ENCODE measurements around the gene PODN. TPM values are rescaled to one million over a fixed set of nuclear protein-coding genes. Genes with fewer than 3 reads are reported as not detected.
A peak's percentile ranks its signal among the peaks of the same experiment; 100 is the strongest.

PODN gene
- total RNA-seq, 4 donors from 2014 or later: 209 to 1,182 (median 700) TPM

DNA sequence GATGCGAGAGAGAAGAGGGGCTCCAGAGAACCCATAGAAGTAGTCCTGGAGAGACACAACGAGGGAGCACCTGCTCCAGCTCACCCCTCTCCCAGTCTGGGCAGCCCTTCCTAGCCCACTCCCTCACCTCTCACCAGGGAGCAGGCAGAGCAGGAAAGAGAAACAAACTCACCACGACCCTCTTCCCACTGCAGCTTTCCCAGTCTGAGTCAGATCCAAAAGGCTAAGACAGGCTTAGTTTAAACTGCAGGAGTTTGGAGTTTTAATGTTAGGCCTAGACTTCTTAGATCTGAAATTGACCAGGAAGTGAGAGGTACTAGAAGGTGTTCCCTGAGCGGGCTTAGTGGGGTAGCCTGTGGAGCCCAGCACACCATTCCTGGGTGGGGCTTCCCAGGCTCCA lies 50.8 kb downstream of the PODN start:
- Histone ChIP-seq H3K27me3 (no peaks in the 10 kb centered on the region), H3K4me1 (peaks cover 0 to 52% (median 9%) of the 10 kb centered on the region in 4 donors), H3K27ac (peak overlapping the region in 1 of 4 donors; percentile 39), H3K9me3 (peaks cover 0 to 7% (median 0%) of the 10 kb centered on the region in 4 donors), H3K36me3 (no peaks in the 10 kb centered on the region), H3K4me3 (no peak overlapping the region)
- DNase-seq (ENCODE audit: low spot score in 2 of 2): no peak
- 77% methylated on average over 4 of the region's 4 CpGs for WGBS, 2 donors
- TF ChIP-seq, protein P1, sequence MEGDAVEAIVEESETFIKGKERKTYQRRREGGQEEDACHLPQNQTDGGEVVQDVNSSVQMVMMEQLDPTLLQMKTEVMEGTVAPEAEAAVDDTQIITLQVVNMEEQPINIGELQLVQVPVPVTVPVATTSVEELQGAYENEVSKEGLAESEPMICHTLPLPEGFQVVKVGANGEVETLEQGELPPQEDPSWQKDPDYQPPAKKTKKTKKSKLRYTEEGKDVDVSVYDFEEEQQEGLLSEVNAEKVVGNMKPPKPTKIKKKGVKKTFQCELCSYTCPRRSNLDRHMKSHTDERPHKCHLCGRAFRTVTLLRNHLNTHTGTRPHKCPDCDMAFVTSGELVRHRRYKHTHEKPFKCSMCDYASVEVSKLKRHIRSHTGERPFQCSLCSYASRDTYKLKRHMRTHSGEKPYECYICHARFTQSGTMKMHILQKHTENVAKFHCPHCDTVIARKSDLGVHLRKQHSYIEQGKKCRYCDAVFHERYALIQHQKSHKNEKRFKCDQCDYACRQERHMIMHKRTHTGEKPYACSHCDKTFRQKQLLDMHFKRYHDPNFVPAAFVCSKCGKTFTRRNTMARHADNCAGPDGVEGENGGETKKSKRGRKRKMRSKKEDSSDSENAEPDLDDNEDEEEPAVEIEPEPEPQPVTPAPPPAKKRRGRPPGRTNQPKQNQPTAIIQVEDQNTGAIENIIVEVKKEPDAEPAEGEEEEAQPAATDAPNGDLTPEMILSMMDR (IDR thresholded peaks at IDR 0.05): no peak
- TF ChIP-seq EP300 (IDR thresholded peaks at IDR 0.05): no peak
- TF ChIP-seq POLR2A (IDR thresholded peaks at IDR 0.05): no peak

DNA sequence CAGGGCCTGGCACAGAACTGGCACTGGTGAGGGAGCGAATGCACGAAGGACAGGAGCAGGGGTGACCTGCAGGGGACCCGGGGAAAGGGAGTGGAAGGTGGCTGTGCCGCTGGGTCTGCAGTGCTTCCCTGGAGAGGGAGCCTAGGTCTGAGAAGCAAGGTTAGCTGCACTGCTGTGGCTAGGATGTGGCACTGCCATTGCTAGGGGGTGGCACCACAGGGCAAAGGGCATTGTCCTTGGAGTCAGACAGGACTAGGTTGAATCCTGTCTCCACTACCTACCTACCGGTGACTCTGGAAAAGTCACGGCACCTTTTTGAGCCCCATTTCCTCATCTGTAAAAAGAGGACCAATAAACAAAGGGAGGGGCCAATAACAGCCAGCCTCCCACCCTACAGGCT lies 52.1 kb downstream of the PODN start:
- TF ChIP-seq, protein P1 (IDR thresholded peaks at IDR 0.05): no peak
- no peak for TF ChIP-seq EP300 (IDR thresholded peaks at IDR 0.05)
- 91 to 97% methylated on average over 6 of the region's 6 CpGs for WGBS, 2 donors
- H3K4me3 ChIP-seq: no peak overlapping the region
- no peak for DNase-seq (ENCODE audit: low spot score in 2 of 2)
- H3K27me3 ChIP-seq: no peaks in the 10 kb centered on the region
- H3K36me3 ChIP-seq: no peaks in the 10 kb centered on the region
- peaks cover 0 to 46% (median 9%) of the 10 kb centered on the region in 4 donors for H3K4me1 ChIP-seq
- H3K27ac ChIP-seq: peak overlapping the region in 1 of 4 donors; percentile 57
- H3K9me3 ChIP-seq: peaks cover 0 to 7% (median 0%) of the 10 kb centered on the region in 4 donors

DNA sequence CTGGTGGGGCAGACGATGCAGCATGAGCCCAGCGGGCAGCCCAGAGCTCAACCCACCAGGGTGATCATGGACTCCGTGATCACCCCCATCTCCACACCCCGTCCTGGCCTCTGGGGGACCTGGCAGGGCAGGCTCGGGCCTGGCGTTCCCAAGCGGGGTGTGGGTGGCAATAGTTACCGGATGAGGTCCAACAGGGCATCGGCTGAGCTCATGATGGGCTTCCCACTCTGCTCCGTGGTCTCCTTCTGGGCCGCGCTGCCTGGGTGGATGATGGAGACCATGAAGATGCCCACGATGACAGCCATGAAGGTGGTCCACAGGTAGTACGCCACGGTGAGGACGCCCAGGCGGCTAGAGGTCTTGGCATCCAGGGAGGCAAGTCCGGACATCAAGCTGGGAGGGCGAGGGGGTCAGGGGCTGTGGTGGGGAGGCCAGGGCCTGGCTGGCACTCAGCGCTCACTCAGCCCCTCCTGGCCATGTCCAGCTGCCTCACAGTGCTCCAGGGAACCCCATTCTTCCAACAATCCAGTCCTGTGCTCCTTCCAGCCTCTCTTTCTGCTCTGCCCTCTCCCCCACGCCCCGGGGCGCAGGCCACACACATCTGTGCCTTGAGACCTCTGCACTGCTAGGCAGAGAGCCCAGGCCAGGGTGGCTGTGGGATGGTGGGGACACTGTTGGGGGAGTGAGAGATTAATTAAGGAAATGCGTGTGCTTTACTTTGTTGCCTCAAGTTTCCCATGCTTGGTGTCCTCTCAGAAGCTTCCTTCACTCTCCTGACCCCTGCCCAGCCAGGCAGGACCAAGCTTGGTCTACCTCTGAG lies 52.8 kb downstream of the PODN start:
- no peaks in the 10 kb centered on the region for H3K36me3 ChIP-seq
- H3K4me3 ChIP-seq: no peak overlapping the region
- DNase-seq (ENCODE audit: low spot score in 2 of 2): no peak
- WGBS, 2 donors: 80 to 84% methylated on average over 19 to 24 of the region's 24 CpGs
- H3K9me3 ChIP-seq: peaks cover 0 to 7% (median 0%) of the 10 kb centered on the region in 4 donors
- TF ChIP-seq EP300 (IDR thresholded peaks at IDR 0.05) (no peak), POLR2A (IDR thresholded peaks at IDR 0.05) (no peak)
- TF ChIP-seq, protein P1 (IDR thresholded peaks at IDR 0.05): no peak
- H3K4me1 ChIP-seq: peaks cover 0 to 41% (median 6%) of the 10 kb centered on the region in 4 donors
- H3K27me3 ChIP-seq: no peaks in the 10 kb centered on the region
- peak overlapping the region in 3 of 4 donors; percentile 15 to 57 (median 43) for H3K27ac ChIP-seq

DNA sequence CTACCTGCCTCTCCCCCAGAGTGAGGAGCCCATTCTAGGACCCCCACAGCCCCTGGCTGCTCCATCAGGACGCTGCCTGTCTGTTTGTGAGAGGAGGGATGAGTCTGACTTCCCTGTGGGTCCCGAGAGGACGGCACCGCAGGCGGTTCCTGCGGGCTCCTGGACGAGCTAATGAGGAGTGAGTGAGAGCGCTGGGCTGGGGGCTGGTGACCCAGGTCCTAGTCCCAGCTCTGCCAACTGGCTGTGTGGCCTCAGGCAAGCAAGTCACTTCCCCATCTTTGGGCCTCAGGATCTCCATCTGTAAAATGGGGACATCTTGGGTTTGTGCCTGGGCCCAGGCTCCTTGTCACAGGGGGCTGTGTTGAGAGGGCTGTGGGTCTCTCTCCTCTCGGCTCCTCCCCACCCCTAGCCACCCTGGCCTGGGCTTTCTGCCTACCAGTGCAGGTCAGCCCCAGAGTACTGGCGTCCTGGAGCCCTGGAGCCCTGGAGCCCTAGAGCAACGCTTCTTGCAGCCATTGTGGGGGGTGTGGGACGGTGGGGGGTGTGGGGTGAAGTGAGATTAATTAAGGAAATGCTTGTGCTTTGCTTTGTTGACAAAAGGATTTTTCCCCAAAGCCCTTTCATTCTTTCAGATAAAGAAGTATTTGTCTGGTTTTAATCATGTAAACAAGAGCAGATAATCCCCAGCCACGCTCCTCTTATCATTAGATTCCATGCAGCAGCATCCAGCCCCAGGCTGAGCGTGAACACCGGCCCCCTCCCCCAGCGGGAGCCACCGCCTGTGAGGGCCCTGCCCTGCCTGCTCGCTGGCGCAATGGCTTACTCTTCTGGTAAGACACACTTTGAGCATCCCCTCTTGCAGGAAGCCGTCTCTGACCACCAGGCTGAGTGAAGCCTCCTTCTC lies 53.6 kb downstream of the PODN start:
- no peak for DNase-seq (ENCODE audit: low spot score in 2 of 2)
- Histone ChIP-seq H3K4me1 (peaks cover 0 to 41% (median 3%) of the 10 kb centered on the region in 4 donors), H3K4me3 (no peak overlapping the region), H3K27ac (peak overlapping the region in 2 of 4 donors; percentile 15 to 57), H3K27me3 (no peaks in the 10 kb centered on the region), H3K9me3 (peaks cover 0 to 7% (median 0%) of the 10 kb centered on the region in 4 donors), H3K36me3 (no peaks in the 10 kb centered on the region)
- TF ChIP-seq, protein P1 (IDR thresholded peaks at IDR 0.05): no peak
- no peak for TF ChIP-seq POLR2A (IDR thresholded peaks at IDR 0.05)
- no peak for TF ChIP-seq EP300 (IDR thresholded peaks at IDR 0.05)
- 44 to 46% methylated on average over 20 of the region's 20 CpGs for WGBS, 2 donors

All from tibial nerve (tissue), 4 donors.